ENCODE measurements around the gene SEPTIN12. TPM values are rescaled to one million over a fixed set of nuclear protein-coding genes. Genes with fewer than 3 reads are reported as not detected.

SEPTIN12 gene
- total RNA-seq, 2 donors from 2014 or later = 10.8 TPM; not detected in 1

DNA sequence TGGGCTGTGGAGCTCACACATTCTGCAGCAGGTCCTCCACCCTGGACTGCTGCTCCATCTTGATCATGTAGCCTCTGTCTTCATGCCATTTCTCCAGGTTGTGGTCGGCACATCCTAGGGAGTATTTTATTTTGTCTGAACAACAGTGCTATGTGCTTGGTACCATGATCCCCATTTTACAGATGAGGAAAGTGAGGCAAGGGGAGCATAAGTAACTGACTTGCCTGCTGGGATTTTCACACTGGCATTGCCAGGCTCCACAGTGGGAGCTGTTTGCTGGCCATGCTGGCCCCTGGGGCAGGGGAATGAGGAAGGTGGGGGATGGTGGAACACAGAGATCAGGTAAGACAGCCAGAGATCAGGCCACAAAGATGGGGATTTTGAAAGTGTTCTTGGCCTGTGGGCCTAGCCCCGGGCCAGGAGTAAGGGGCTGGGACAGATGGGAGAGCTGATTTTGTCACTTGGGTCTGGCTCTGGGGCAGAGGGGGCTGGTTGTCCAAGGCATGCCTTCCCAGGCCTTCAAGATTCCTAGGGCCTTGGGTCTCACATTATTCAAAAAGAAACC lies 11.9 kb downstream of the SEPTIN12 start:
- DNase-seq (ENCODE audit: low spot score) = no peak
- H3K27me3 ChIP-seq (replicated peaks; ENCODE audit: insufficient read depth) = no peaks in the 10 kb centered on the region
- no peak overlapping the region for H3K27ac ChIP-seq
- no peak for TF ChIP-seq POLR2AphosphoS5 (IDR thresholded peaks at IDR 0.05)
- no peak for TF ChIP-seq POLR2A (IDR thresholded peaks at IDR 0.05)
- TF ChIP-seq, protein P1, sequence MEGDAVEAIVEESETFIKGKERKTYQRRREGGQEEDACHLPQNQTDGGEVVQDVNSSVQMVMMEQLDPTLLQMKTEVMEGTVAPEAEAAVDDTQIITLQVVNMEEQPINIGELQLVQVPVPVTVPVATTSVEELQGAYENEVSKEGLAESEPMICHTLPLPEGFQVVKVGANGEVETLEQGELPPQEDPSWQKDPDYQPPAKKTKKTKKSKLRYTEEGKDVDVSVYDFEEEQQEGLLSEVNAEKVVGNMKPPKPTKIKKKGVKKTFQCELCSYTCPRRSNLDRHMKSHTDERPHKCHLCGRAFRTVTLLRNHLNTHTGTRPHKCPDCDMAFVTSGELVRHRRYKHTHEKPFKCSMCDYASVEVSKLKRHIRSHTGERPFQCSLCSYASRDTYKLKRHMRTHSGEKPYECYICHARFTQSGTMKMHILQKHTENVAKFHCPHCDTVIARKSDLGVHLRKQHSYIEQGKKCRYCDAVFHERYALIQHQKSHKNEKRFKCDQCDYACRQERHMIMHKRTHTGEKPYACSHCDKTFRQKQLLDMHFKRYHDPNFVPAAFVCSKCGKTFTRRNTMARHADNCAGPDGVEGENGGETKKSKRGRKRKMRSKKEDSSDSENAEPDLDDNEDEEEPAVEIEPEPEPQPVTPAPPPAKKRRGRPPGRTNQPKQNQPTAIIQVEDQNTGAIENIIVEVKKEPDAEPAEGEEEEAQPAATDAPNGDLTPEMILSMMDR (IDR thresholded peaks at IDR 0.05) = no peak
- WGBS = 94% methylated on average over 2 of the region's 2 CpGs
- H3K4me1 ChIP-seq (replicated peaks) = no peaks in the 10 kb centered on the region
- no peak overlapping the region for H3K4me3 ChIP-seq
- intact Hi-C loops (cut with DNase I) = no loop called here
- H3K36me3 ChIP-seq = no peaks in the 10 kb centered on the region
- no peaks in the 10 kb centered on the region for H3K9me3 ChIP-seq

DNA sequence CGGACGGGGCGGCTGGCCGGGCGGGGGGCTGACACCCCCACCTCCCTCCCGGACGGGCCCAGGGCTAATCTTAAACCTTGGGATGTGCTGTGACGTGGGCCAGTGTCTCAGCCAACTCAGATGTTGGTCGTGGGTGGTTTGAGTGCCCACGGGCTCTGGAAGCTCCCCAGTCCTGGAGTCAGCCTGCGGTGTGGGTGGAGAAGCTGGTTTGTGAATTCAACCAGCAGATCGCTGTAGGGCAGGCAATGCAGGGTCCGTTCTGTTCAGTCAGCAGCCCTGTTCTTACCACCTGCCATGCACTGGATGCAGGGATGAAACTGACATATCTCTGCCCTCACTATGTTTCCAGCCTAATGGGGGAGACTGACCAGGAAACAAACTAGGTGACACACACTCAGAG lies 13.1 kb downstream of the SEPTIN12 start:
- Histone ChIP-seq H3K36me3 (no peaks in the 10 kb centered on the region), H3K27me3 (replicated peaks; ENCODE audit: insufficient read depth) (no peaks in the 10 kb centered on the region), H3K27ac (no peak overlapping the region), H3K4me3 (no peak overlapping the region), H3K4me1 (replicated peaks) (no peaks in the 10 kb centered on the region), H3K9me3 (no peaks in the 10 kb centered on the region)
- DNase-seq (ENCODE audit: low spot score) = no peak
- TF ChIP-seq, protein P1 (IDR thresholded peaks at IDR 0.05) = no peak
- TF ChIP-seq POLR2AphosphoS5 (IDR thresholded peaks at IDR 0.05) (no peak), POLR2A (IDR thresholded peaks at IDR 0.05) (no peak)
- intact Hi-C loops (cut with DNase I) = no loop called here
- 94% methylated on average over 8 of the region's 13 CpGs for WGBS

DNA sequence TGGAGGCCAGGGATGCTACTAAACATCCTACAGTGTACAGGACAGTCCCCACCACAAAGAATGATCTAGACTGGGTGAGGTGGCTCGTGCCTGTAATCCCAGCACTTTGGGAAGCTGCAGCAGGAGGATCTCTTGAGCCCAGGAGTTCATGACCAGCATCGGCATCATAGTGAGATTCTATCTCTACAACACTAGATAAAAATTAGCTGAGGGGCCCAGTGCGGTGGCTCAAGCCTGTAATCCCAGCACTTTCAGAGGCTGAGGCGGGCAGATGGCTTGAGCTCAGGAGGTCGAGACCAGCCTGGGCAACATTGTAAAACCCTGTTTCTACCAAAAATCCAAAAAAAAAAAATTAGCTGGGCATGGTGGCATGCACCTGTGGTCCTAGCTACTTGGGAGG lies 15.8 kb downstream of the SEPTIN12 start:
- TF ChIP-seq POLR2A (IDR thresholded peaks at IDR 0.05) = no peak
- H3K4me1 ChIP-seq (replicated peaks) = peaks cover 5% of the 10 kb centered on the region
- no peaks in the 10 kb centered on the region for H3K9me3 ChIP-seq
- 77% methylated on average over 5 of the region's 5 CpGs for WGBS
- H3K27me3 ChIP-seq (replicated peaks; ENCODE audit: insufficient read depth) = no peaks in the 10 kb centered on the region
- no peak overlapping the region for H3K4me3 ChIP-seq
- no peak for DNase-seq (ENCODE audit: low spot score)
- no peak overlapping the region for H3K27ac ChIP-seq
- intact Hi-C loops (cut with DNase I) = no loop called here
- no peaks in the 10 kb centered on the region for H3K36me3 ChIP-seq

DNA sequence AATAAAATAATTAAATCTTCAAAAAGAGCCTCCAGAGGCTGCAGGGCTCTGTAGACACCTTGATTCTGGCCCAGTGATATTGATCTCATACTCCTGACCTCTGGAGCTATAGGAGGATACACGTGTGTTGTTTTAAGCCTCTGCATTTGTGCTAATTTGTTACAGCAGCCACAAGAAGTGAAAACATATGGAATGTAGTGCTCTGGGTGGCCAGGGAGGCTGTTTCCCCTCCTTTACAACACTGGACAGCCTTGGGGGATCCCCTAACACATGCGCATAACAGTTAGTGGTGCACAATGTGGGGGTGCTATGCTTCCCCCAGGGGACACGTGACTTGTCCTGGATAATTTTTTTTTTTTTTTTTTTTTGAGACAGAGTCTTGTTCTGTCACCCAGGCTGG lies 16.5 kb downstream of the SEPTIN12 start:
- TF ChIP-seq POLR2AphosphoS5 (IDR thresholded peaks at IDR 0.05) = no peak
- TF ChIP-seq POLR2A (IDR thresholded peaks at IDR 0.05) = no peak
- TF ChIP-seq, protein P1 (IDR thresholded peaks at IDR 0.05) = no peak
- WGBS = 60% methylated on average over 3 of the region's 3 CpGs
- intact Hi-C loops (cut with DNase I) = no loop called here

DNA sequence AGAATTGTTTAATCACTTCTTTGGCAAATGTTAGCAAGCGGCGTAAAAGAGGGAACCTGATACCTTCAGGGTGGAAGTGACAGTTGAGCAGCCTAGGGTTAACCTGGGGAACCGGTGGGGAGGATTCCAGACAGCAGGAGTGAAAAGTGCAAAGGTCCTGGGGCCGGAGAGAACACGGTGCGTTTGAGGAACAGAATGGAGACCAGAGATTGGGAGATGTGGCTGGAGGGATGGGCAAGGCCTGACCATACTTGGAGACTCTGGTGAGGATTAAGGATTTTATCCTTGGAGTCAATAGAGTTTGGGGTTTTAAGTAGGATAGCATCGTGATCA lies 18.9 kb downstream of the SEPTIN12 start:
- intact Hi-C loops (cut with DNase I) = no loop called here
- no peaks in the 10 kb centered on the region for H3K9me3 ChIP-seq
- no peak for TF ChIP-seq POLR2AphosphoS5 (IDR thresholded peaks at IDR 0.05)
- TF ChIP-seq, protein P1 (IDR thresholded peaks at IDR 0.05) = no peak
- TF ChIP-seq POLR2A (IDR thresholded peaks at IDR 0.05) = no peak
- no peaks in the 10 kb centered on the region for H3K27me3 ChIP-seq (replicated peaks; ENCODE audit: insufficient read depth)
- H3K27ac ChIP-seq = peak overlapping the region in 1 of 2 donors; percentile 92
- H3K4me3 ChIP-seq = peak overlapping the region; percentile 51 to 99
- H3K4me1 ChIP-seq (replicated peaks) = peaks cover 15% of the 10 kb centered on the region
- H3K36me3 ChIP-seq = no peaks in the 10 kb centered on the region
- WGBS = 43% methylated on average over 7 of the region's 7 CpGs
- DNase-seq (ENCODE audit: low spot score) = no peak

More for the DNA sequence above, 16.5 kb downstream of the SEPTIN12 start:
- Histone ChIP-seq H3K4me3 (no peak overlapping the region), H3K9me3 (no peaks in the 10 kb centered on the region), H3K36me3 (no peaks in the 10 kb centered on the region), H3K27ac (no peak overlapping the region), H3K27me3 (replicated peaks; ENCODE audit: insufficient read depth) (no peaks in the 10 kb centered on the region), H3K4me1 (replicated peaks) (peaks cover 5% of the 10 kb centered on the region)
- no peak for DNase-seq (ENCODE audit: low spot score)

Measured in prostate gland (tissue), 2 donors.